NCI-H1105 (cell line): Measurements from ENCODE around the gene WDR70.
"Not testable (repeated sequence)": the region's sequence is repeated elsewhere in the genome, so short reads cannot be mapped to it uniquely, and the experiment has no call there.

Experiments used
- DNase-seq: peaks from one replicate; lab custom pipeline; 2025; lab: John Stamatoyannopoulos, UW

The WDR70 gene

DNA sequence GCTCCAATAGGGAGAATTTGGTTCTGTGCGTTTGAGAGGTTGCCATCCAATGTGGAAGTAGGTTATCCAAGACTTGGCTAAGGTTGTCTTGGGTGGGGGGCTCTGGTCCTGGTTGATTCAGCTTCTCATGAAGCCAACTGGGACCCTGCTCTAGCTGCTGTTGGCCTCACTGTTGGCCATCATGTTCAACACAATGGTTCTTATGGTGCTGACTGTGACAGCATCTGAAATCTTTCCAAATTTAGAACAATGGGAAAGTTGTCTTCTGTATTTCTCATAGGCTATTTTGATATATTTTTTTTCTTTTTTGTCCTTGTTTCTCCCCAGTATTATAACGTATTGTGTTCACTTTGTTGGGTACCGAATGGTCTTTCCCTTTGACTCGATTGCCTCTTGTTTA is 388.8 kb downstream of the WDR70 start:
- no peak for DNase-seq

GRCh38 chr5:37768371-37768770 is 389.3 kb downstream of the WDR70 start:
- DNase-seq, result no peak

GRCh38 chr5:37769108-37769507 is 390.0 kb downstream of the WDR70 start:
- DNase-seq, result no peak

DNA sequence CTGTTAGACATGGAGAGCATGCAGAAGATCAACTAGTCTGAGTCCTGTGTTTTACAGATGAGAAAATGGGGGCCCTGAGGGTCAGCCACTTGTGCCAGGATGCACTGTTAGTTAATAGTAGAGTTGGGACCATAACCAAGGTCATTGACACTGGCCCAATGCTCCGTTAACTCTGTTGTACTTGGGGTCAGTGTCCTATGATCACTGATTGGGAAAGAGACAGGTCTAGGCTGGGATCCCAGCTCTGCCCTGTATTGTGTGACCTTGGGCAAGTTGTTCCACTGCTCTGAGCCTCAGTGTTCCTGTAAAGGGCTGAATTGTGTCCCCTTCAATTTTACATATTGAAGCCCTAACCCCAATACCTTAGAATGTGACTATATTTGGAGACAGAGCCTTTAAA is 390.7 kb downstream of the WDR70 start:
- no peak for DNase-seq

DNA sequence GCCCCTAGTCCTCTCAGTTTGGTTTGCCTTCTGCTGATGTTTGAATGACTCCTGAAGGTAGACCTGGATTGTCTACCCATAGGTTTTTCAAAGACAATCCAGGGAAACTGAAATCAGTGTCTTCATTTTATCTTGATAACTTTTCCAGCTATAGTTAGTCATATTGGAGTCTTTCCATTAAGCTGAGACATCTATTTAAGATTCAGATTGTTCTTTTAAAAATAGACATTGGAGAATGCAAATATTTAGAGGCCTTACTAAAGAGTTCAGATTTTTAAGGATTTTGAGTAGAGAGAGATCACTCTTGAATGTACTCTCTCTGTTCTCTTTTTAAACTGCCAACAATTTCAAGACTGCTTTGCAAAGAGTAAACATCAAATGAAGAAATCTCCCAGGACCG is 391.7 kb downstream of the WDR70 start:
- DNase-seq, result no peak

DNA sequence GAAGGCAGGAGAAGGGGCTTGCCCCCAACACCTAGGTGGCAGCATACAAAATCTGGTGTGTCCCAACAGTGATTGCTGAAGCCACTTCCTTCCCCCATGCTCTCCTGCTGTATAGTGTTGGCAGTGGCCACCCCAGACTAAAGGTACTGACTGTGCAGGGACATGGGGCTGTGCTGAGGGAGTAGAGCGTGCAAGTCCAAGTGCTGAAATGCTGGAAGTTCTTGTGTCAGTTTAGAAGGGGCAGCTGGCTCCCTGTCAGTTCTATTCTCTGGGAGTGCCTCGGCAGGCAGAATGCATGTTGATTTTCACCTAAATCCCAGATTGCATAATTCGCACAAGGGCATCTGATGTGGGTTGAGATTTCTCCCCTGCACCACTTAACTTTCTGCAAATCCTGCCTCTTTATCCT is 392.1 kb downstream of the WDR70 start:
- no peak for DNase-seq

GRCh38 chr5:37771731-37772130 is 392.6 kb downstream of the WDR70 start:
- DNase-seq, result no peak

- no peak for DNase-seq
These were observed 393.1 kb downstream of the WDR70 start for GRCh38 chr5:37772255-37772654.

GRCh38 chr5:37773809-37774208 is 394.7 kb downstream of the WDR70 start:
- DNase-seq, result no peak

GRCh38 chr5:37774912-37775483 is 395.9 kb downstream of the WDR70 start:
- no peak for DNase-seq

DNA sequence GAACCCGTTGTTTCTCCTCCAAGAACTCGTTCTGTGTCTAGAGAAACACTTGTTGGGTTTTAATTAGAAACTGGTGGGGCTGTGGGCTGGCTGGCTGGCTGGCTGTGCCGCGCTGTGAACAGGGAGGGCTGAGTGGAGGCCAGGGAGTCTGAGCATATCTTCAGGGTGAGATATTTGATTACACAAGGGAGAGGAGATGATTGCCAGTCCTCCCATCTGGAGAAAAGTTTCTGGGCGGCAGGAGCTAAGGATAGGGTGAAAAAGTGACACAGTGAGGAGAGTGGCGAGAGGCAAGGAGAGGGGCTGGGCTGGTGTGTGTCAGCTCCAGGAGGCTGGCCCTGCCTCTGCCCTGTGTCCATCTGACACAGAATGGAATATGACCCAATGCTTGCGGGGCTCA is 397.7 kb downstream of the WDR70 start:
- no peak for DNase-seq

DNA sequence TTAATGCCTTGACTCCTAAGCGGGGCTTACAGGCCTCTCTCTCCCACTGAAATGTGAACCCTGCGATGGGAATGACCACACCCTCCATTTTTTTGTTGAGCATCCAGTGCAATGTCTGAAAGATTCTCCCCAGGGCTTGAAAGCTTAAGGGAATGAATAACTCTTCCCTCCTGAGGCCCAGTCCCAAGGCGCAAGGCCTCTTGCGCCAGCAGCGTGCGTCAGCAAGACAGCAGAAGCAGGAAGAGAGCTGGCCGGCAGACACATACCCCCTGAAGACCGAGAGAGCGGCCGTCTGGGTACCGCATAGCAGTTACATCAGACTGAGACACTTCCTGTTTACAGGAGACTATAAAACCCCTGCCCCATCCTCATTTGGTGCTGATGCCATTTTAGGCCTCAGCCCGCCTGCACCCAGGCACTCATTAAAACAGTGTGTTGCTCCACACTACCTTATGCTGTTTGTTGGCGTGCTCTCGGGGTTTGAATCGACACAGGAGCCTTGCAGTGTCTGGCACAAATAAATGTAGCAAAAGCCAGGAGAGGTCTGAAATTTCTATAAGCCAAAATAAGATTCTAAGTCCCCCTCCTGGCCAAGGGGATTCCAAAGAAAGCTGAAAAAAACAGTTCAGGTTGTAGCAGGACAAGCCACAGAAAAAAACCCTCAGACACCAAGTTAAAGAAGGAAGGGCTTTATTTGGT is 398.5 kb downstream of the WDR70 start:
- DNase-seq, result no peak

GRCh38 chr5:37781409-37781808 is 402.3 kb downstream of the WDR70 start:
- DNase-seq, result not testable (repeated sequence)

- no peak for DNase-seq
These were observed 407.3 kb downstream of the WDR70 start for GRCh38 chr5:37786416-37786815.

DNA sequence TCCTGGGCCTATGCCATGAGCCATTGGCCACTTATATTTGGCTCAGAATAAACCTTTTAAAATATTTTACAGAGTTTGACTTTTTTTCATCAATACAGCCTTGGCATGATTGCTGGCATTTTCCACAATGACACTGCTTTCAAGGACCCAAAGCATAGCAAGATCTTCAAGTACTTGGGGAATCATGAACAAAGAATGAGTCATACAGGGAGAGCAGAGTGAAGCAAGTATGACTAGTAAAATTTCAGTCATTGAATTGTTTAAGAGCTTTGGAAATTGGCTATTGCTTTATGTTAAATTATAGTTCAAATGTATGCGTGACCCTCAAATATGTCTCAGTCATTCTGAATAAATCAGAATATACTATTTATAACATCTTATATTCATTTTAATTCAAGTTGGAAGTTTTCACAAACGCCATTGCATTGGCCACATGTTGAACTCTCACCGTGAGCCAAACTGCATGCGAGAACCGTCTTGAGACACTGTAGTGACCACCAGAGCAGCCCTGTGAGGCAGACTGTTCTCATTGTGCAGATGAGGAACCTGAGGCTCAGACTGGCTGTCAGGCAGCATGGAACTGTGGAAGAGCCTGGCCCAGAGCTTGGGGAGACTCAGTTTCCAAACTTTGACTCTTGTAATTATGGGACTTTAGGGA is 407.9 kb downstream of the WDR70 start:
- no peak for DNase-seq

DNA sequence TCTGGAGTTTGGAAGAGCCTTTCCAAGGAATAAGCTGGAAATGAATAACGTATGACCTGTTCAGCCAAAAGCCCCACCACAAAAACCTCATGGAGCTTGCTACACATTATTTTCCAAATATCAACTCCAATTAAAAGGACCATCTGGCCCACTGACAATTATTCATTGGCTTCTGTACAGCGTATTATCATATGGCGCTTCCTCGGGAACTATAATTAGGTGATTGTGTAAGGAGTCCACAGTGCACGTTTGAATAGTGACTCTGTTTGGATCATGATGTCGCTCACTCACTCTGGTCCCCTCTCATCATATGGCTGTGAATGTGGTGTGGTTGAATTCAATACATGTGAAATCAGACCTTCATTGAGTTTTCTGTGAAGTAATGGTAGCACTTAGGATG is 408.6 kb downstream of the WDR70 start:
- DNase-seq, result no peak

GRCh38 chr5:37789991-37790390 is 410.9 kb downstream of the WDR70 start:
- no peak for DNase-seq

DNA sequence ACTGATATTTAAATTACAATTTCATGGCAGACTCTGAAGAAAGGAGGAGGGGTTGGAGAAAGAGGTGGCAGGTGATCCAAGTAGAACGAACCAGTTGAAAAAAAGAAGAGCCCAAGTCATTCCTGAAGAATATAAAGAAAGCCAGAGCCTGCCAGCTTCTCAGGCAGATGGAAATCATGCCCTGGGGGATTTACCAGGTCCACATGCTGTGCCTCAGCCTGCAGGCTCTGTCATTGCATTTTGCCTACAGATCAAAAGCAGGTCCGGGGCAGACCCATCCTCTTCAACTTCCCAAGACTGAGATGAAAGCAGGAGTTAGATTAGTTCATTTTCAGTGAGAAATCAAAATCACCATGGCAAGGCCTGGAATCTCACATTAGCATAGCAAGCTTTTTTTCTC is 412.2 kb downstream of the WDR70 start:
- no peak for DNase-seq

DNA sequence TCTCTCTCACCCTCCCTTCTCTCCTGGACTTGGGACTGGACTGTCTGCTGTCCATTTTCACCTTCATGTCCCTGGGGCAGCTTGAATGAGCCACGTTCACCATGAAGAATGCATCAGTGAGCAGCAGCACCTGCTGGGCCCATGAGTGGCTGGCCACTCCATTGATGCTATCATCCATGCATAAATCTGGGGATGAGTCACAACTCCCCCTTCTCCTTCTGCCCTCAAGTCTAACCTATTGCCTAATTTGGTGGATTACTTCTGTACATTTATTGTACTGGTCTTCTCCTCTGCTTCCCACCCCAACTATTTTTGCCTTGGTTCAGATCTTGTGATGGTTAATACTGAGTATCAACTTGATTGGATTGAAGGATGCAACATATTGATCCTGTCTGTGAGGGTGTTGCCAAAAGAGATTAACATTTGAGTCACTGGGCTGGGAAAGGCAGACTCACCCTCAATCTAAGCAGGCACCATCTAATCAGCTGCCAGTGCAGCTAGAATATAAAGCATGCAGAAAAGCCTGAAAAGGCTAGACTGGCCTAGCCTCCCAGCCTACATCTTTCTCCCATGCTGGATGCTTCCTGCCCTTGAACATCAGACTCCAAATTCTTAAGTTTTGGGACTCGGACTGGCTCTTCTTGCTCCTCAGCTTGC is 414.0 kb downstream of the WDR70 start:
- DNase-seq, result no peak

DNA sequence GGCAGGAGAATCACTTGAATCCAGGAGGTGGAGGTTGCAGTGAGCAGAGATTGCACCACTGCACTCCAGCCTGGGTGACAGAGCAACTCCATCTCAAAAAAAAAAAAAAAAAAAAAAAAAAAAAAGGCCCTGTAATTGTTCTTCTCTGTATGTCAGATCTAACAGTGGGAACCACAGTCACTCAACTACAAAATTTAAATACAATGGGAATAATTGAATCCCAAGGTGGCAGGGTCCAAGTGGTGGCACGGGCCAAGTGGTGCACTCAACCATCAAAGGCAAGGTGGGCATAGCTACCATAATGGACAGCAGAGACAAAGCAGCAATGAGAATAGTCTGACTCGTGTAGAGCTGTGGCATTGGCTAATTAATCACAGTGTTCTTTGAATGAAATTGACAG is 416.2 kb downstream of the WDR70 start:
- not testable (repeated sequence) for DNase-seq

DNA sequence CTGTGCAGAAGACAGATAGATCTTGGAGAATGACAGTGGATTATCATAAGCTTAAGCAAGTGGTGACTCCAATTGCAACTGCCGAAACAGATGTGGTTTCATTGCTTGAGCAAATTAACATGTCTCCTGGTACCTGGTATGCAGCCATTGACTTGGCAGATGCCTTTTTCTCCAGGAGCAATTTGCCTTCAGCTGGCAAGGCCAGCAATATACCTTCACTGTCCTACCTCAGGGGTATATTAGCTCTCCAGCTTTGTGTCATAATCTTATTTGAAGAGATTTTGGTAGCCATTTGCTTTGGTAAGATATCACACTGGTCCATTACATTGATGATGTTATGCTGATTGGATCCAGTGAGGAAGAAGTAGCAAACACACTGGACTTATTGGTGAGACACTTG is 417.3 kb downstream of the WDR70 start:
- DNase-seq, result not testable (repeated sequence)

- DNase-seq, result no peak
These were observed 420.8 kb downstream of the WDR70 start for GRCh38 chr5:37799865-37800421.

- DNase-seq, result no peak
These were observed 422.4 kb downstream of the WDR70 start for GRCh38 chr5:37801521-37801920.
